Mesangial cell (primary cell): ENCODE results near the gene NFE2L2. TPM values are rescaled to one million over a fixed set of nuclear protein-coding genes. Genes with fewer than 3 reads are reported as not detected.

Experiments
- total RNA-seq: library from RNA; depleted of rRNA; stranded (reverse); fragments of >200 nt; gene quantifications from 2 replicates; pipeline ENCODE4 v1.2.3, GENCODE V29; 2015

Gene NFE2L2
- 25.7 and 30.2 TPM in 2 replicates for total RNA-seq

GRCh38 chr2:177264693-177265587 is at the start of gene NFE2L2:
Gene NFE2L2 (minus strand): TSS chr2:177264727. CDS start chr2:177264576, 151 bp downstream.

GRCh38 chr2:177212106-177212890 is 52.2 kb downstream of the NFE2L2 start, which contains the start of gene HNRNPA3:
Gene HNRNPA3 (plus strand): TSS chr2:177212794. CDS start chr2:177212800, 6 bp downstream.

Other genes starting within 250 kb of the NFE2L2 start
- gene HNRNPA3, start 51.9 kb downstream of the NFE2L2 start, total RNA-seq, result 20.7 and 38.3 TPM in 2 replicates
- gene AGPS, start 128.0 kb upstream of the NFE2L2 start, total RNA-seq, result 54.1 and 74.6 TPM in 2 replicates